Immature natural killer cell (primary cell): ENCODE data around the gene UCMA. TPM values are rescaled to one million over a fixed set of nuclear protein-coding genes. Genes with fewer than 3 reads are reported as not detected.
"Not testable (repeated sequence)": the region's sequence is repeated elsewhere in the genome, so short reads cannot be mapped to it uniquely, and the experiment has no call there.

Experiments used
- DNase-seq, 3 donors: peaks; one replicate each; pipeline ENCODE4 v3.0.0; 2022; ENCODE audit warnings: mixed read lengths in 1 of 3
- H3K27ac Mint-ChIP-seq, 6 donors: one replicate each; pipeline ENCODE4 v1.8.0; 2020; ENCODE audit warnings: mixed read lengths in 6 of 6, mild to moderate bottlenecking in 5 of 6, inconsistent platforms in 4 of 6, moderate library complexity in 3 of 6
- H3K27me3 Mint-ChIP-seq, 3 donors: one replicate each; pipeline ENCODE4 v1.8.0; 2020 to 2021; ENCODE audit warnings: low read depth in 3 of 3, mild to moderate bottlenecking in 3 of 3, mixed read lengths in 3 of 3, moderate library complexity in 3 of 3, inconsistent platforms in 1 of 3
- H3K36me3 Mint-ChIP-seq, 3 donors: one replicate each; pipeline ENCODE4 v1.8.0; 2020; ENCODE audit warnings: mixed read lengths in 3 of 3, inconsistent platforms in 2 of 3, mild to moderate bottlenecking in 2 of 3
- H3K4me1 Mint-ChIP-seq, 2 donors: one replicate each; pipeline ENCODE4 v1.8.0; 2020; ENCODE audit warnings: inconsistent platforms in 2 of 2, mild to moderate bottlenecking in 2 of 2, mixed read lengths in 2 of 2, moderate library complexity in 1 of 2
- H3K4me3 Mint-ChIP-seq, 5 donors: one replicate each; pipeline ENCODE4 v1.8.0; 2020; ENCODE audit warnings: mild to moderate bottlenecking in 5 of 5, mixed read lengths in 5 of 5, inconsistent platforms in 3 of 5, moderate library complexity in 3 of 5
- H3K9me3 Mint-ChIP-seq, 6 donors: one replicate each; pipeline ENCODE4 v1.8.0; 2020; ENCODE audit warnings: mild to moderate bottlenecking in 6 of 6, mixed read lengths in 6 of 6, inconsistent platforms in 4 of 6, moderate library complexity in 3 of 6
- polyA plus RNA-seq, 3 donors: library from polyadenylated mRNA; unstranded; fragments of 300-500 nt; fragmentation: Illumina TruSeq; gene quantifications; one replicate each; pipeline ENCODE4 v1.2.3, GENCODE V29; 2021

Gene UCMA
- polyA plus RNA-seq, 3 donors from 2014 or later, result not detected

DNA sequence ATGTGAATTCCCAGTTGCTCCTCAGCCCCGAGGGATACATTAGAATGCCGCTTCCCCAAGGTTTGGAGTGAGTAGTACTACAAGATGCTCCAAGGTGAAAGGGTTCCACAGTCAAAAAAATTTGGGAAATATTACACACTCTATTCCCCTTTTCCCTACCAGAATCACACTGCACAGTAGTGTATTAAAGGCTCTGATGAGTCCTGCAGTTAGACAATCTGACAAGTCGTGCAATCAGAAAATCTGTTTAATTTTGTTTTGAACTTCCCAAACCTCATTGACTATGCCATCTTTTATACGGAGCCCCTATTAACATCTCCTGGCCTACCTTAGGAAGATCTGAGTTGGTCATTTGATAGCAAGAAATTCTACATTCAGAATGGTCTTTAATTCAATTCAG lies 13.6 kb upstream of the UCMA start:
- DNase-seq, result no peak
- H3K27me3 Mint-ChIP-seq, result peaks cover 0 to 2% (median 1%) of the 10 kb centered on the region in 3 donors
- no peaks in the 10 kb centered on the region for H3K36me3 Mint-ChIP-seq
- no peak overlapping the region for H3K27ac Mint-ChIP-seq
- no peaks in the 10 kb centered on the region for H3K4me1 Mint-ChIP-seq
- H3K4me3 Mint-ChIP-seq, result no peak overlapping the region
- H3K9me3 Mint-ChIP-seq, result no peaks in the 10 kb centered on the region

DNA sequence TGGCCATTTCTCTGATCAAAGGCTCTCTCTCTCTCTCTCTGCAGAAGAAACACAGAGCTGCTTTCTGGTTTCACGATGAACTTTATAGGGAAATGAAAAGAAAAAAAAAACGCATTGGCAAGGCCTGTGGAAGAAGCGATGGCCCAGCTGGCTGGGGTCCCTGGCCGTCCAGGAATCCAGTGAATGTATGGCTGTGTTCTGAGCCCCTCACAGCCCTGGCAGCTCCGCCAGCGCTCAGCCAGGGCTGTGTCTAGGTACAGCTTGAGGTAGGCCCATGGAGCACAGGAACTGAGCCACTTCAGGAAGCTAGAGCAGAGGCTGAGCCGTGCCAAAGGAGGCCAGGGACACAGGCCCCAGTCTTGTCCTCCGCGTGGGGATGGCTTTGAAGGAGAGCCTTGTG lies 13.1 kb upstream of the UCMA start:
- Mint-ChIP-seq H3K9me3 (no peaks in the 10 kb centered on the region), H3K36me3 (no peaks in the 10 kb centered on the region), H3K27ac (no peak overlapping the region), H3K27me3 (peaks cover 0 to 2% (median 1%) of the 10 kb centered on the region in 3 donors), H3K4me1 (no peaks in the 10 kb centered on the region), H3K4me3 (no peak overlapping the region)
- DNase-seq, result no peak

DNA sequence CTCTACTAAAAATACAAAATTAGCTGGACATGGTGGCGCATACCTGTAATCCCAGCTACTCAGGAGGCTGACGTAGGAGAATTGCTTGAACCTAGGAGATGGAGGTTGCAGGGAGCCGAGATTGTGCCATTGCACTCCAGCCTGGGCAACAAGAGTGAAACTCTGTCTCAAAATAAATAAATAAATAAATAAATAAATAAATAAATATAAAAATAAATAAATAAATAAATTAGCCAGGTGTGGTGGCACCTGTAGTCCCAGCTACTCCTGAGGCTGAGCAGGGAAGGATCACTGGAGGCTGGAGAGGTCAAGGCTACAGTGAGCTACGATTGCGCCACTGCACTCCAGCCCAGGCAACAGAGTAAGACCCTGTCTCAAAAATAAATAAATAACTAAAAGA lies 8.1 kb upstream of the UCMA start:
- not testable (repeated sequence) for H3K9me3 Mint-ChIP-seq, H3K36me3 Mint-ChIP-seq, H3K4me1 Mint-ChIP-seq, DNase-seq, H3K4me3 Mint-ChIP-seq, H3K27ac Mint-ChIP-seq, H3K27me3 Mint-ChIP-seq

DNA sequence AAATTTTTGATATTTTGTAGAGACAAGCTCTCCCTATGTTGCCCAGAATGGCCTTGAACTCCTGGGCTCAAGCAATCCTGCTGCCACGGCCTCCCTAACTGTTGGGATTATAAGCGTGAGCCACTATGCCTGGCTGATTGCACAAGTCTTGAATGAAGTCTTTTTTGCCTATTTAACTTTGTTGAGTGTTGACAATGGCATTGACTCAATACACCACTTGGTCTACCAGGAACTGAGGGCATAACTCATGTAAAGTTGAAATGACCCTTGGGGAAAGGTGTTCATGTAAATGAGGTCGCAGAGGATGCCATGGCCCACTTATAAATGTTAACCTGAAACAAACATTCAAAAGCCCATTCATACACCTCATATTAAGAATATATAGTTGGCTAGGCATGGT lies 7.4 kb upstream of the UCMA start:
- no peaks in the 10 kb centered on the region for H3K36me3 Mint-ChIP-seq
- peaks cover 0 to 2% (median 2%) of the 10 kb centered on the region in 3 donors for H3K27me3 Mint-ChIP-seq
- H3K4me1 Mint-ChIP-seq, result no peaks in the 10 kb centered on the region
- no peak overlapping the region for H3K4me3 Mint-ChIP-seq
- H3K27ac Mint-ChIP-seq, result no peak overlapping the region
- peaks cover 0 to 2% (median 0%) of the 10 kb centered on the region in 6 donors for H3K9me3 Mint-ChIP-seq
- no peak for DNase-seq

DNA sequence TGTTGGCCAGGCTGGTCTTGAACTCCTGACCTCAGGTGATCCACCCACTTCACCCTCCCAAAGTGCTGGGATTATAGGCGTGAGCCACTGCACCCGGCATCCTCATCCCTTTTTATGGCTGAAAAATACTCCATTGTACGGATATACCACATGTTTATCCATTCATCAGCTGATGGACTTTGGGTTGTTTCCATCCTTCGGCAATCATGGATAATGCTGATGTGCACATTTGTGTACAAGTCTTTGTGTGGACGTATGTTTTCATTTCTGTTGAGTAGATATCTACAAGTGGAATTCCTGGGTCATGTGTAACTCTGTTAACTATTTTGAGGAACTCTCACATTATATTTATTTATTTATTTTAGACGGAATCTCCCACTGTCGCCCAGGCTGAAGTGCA lies 5.7 kb upstream of the UCMA start:
- DNase-seq, result no peak
- Mint-ChIP-seq H3K4me1 (no peaks in the 10 kb centered on the region), H3K36me3 (no peaks in the 10 kb centered on the region), H3K9me3 (peaks cover 0 to 2% (median 0%) of the 10 kb centered on the region in 6 donors), H3K4me3 (no peak overlapping the region), H3K27ac (no peak overlapping the region), H3K27me3 (peaks cover 0 to 3% (median 2%) of the 10 kb centered on the region in 3 donors)

DNA sequence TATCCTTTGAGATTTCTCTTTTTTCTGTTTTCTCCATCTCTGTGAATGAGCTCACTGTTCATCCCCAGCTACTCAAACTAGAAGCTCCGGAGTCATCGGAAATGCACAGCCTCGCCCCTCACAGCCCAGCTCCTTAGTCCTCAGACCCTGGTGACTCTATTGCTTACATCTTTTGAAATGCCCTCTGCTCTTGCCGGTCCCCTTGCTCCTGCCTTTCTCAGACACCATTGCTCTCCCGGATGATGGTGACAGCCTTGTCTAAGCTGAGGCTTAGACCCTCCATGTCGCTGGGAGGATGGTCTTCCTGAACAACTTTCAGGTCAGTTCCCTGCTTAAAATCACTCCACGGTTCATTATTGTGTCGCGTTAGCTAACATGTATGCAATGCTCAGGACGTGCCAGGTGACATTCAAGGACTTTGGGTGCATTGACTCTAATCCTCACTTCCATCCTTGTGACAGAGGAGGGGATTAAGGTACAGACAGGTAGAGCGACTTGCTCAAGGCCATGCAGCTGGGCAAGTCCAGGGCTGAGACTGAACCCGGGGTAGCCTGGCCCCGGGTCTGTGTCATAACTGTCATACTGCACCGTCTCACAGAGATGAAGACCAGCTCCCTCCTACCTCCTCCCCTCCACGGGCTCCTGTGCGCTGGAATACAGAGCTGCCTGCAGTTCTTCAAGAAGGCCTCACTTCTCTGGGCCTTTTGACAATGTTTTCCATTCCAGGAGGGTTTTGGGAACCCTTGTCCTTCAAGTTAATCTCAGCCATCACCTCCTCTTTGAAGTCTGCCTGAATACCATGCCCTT lies 4.3 kb upstream of the UCMA start:
- peaks cover 0 to 2% (median 0%) of the 10 kb centered on the region in 6 donors for H3K9me3 Mint-ChIP-seq
- H3K4me1 Mint-ChIP-seq, result no peaks in the 10 kb centered on the region
- H3K36me3 Mint-ChIP-seq, result no peaks in the 10 kb centered on the region
- no peak for DNase-seq
- H3K4me3 Mint-ChIP-seq, result no peak overlapping the region
- H3K27me3 Mint-ChIP-seq, result peaks cover 0 to 5% (median 3%) of the 10 kb centered on the region in 3 donors
- H3K27ac Mint-ChIP-seq, result no peak overlapping the region

DNA sequence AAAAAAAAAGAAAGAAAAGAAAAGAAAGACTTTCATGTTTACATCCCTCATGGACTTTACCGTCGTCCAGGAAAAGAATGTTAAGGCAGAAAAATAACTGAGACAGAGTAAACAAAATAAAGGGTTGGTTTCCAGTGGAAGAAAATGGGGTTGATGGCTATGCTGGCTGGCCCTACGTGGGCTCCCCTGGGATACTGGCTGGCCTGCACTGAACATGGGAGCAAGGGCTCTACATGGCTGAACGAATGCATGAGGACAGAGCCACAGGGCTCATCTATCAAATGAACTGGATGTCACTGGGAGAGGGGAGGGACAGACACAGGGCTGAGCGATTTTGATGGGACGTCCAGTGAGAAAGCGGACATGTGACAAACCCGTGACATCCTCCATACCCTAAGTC lies 2.5 kb upstream of the UCMA start:
- H3K27me3 Mint-ChIP-seq, result peaks cover 2 to 5% (median 3%) of the 10 kb centered on the region in 3 donors
- H3K27ac Mint-ChIP-seq, result no peak overlapping the region
- H3K4me1 Mint-ChIP-seq, result no peaks in the 10 kb centered on the region
- no peak overlapping the region for H3K4me3 Mint-ChIP-seq
- no peak for DNase-seq
- peaks cover 0 to 2% (median 0%) of the 10 kb centered on the region in 6 donors for H3K9me3 Mint-ChIP-seq
- no peaks in the 10 kb centered on the region for H3K36me3 Mint-ChIP-seq

DNA sequence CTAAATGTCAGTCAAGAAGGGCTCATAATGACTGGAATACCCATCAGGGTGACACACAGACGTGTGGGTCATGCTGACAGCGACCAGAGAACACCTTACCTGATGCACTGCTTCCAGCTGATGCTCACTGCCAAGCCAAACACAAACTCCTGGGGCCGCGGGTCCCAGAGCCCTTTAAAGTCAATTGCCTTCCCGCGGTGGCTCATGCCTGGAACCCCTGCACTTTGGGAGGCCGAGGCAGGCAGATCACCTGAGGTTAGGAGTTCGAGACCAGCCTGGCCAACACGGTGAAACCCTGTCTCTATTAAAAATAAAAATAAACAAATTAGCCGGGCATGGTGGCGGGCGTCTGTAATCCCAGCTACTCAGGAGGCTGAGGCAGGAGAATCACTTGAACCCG lies 562 bp upstream of the UCMA start:
- not testable (repeated sequence) for H3K4me3 Mint-ChIP-seq, H3K27ac Mint-ChIP-seq, DNase-seq, H3K9me3 Mint-ChIP-seq, H3K36me3 Mint-ChIP-seq, H3K27me3 Mint-ChIP-seq, H3K4me1 Mint-ChIP-seq

DNA sequence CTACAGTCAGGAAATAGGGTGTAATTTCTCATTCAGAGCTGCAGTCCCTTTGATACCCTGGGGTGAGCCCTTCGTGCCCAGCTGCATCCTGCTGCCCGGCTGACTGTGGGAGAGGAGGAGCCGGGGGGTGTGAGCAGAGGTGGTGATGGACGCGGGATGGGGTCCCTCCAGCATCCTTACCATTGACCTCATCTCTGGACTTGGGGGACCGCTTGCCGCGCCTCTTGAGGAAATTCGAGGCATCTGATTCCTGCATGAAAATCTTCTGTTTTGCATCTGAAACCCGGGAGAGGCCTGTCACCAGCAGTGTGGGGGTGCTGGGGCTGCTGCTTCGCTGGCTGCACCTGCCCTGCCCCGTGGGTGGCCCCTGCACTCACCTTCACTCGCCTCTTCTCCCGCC lies 816 bp downstream of the UCMA start:
- Mint-ChIP-seq H3K27me3 (peaks cover 2 to 7% (median 3%) of the 10 kb centered on the region in 3 donors), H3K27ac (no peak overlapping the region), H3K4me1 (no peaks in the 10 kb centered on the region), H3K36me3 (no peaks in the 10 kb centered on the region), H3K9me3 (peaks cover 0 to under 1% (median 0%) of the 10 kb centered on the region in 6 donors), H3K4me3 (no peak overlapping the region)
- no peak for DNase-seq

DNA sequence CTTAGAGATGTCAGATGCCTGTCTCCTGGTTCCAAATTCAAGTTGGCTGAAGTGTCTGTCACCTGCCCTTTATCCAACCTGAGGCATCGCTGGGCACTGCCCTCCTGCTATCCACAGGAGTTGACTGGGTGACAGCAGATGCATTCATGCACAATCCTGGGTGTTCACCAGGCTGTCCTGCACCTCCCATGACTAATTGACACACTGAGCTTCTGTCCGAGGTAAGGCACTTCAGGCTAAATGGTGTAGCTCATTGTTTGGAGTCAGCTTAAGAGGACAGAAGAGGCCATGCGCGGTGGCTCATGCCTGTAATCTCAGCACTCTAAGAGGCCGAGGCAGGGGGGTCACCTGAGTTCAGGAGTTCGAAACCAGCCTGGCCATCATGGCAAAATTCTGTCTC lies 2.4 kb downstream of the UCMA start:
- no peaks in the 10 kb centered on the region for H3K36me3 Mint-ChIP-seq
- H3K27ac Mint-ChIP-seq, result no peak overlapping the region
- no peaks in the 10 kb centered on the region for H3K9me3 Mint-ChIP-seq
- H3K4me3 Mint-ChIP-seq, result no peak overlapping the region
- no peak for DNase-seq
- peaks cover 2 to 8% (median 3%) of the 10 kb centered on the region in 3 donors for H3K27me3 Mint-ChIP-seq
- H3K4me1 Mint-ChIP-seq, result no peaks in the 10 kb centered on the region

DNA sequence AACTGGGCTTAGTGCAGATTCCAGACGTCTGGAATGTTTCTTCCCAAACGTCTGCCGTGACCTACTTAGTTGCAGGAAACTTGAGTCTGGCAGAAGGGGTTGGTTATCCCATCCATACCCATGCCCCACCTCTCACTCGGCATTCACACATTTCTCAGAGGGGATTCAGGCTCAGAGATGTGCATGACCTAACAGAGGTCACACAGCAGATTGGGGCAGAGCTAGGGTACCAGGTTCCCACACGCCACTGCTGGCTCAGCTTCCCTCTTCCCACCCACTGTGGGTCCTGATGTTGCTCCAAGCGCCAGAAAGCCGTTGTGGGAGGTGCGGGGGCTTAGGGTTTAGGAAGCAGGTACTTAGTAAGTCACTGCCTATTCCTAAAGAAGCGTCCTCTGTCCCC lies 3.0 kb downstream of the UCMA start:
- DNase-seq, result no peak
- H3K27ac Mint-ChIP-seq, result no peak overlapping the region
- H3K4me3 Mint-ChIP-seq, result no peak overlapping the region
- no peaks in the 10 kb centered on the region for H3K4me1 Mint-ChIP-seq
- no peaks in the 10 kb centered on the region for H3K36me3 Mint-ChIP-seq
- H3K27me3 Mint-ChIP-seq, result peaks cover 0 to 8% (median 2%) of the 10 kb centered on the region in 3 donors
- H3K9me3 Mint-ChIP-seq, result no peaks in the 10 kb centered on the region

DNA sequence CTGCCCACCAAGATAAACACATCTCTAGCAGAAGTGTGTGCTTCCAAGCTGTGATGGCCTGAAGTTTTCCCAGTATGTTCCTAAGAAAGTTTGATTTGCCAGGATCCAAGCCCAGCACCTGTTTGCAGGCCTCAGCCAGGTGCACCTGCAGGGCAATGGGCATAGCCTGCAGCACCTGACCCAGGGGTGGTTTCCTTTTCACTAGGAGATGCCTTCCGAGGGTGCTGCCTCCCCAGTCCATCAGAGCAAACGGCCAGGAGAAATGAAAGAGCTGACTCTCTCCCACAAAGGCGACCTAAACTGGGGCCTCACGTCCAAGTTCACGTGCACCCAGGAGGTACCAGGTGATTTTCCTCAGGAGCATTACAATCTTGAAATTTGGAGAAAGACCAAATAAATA lies 7.1 kb downstream of the UCMA start:
- H3K4me1 Mint-ChIP-seq, result no peaks in the 10 kb centered on the region
- no peak for DNase-seq
- H3K36me3 Mint-ChIP-seq, result no peaks in the 10 kb centered on the region
- no peak overlapping the region for H3K4me3 Mint-ChIP-seq
- peaks cover 0 to 3% (median 1%) of the 10 kb centered on the region in 3 donors for H3K27me3 Mint-ChIP-seq
- no peak overlapping the region for H3K27ac Mint-ChIP-seq
- no peaks in the 10 kb centered on the region for H3K9me3 Mint-ChIP-seq

DNA sequence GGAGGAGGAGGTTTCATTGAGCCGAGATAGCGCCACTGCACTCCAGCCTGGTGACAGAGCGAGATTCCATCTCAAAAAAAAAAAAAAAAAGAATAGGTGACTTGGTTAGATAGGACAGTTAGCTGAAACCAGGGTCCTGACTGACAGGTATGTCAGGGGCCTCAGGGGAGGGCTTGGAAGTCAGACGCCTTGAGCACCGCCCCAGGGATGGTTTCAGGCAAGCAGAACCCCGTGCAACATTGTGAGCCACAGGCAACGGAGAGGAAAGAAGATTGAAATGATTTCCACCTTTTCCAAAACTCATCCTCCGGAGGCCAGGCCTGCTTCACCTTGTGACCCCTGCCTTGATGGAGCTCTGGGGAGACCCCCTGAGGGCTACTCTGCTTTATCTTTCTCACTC lies 8.6 kb downstream of the UCMA start:
- no peak overlapping the region for H3K4me3 Mint-ChIP-seq
- no peaks in the 10 kb centered on the region for H3K9me3 Mint-ChIP-seq
- H3K27ac Mint-ChIP-seq, result no peak overlapping the region
- no peaks in the 10 kb centered on the region for H3K36me3 Mint-ChIP-seq
- DNase-seq, result no peak
- peaks cover 0 to 6% (median 1%) of the 10 kb centered on the region in 3 donors for H3K27me3 Mint-ChIP-seq
- H3K4me1 Mint-ChIP-seq, result no peaks in the 10 kb centered on the region

DNA sequence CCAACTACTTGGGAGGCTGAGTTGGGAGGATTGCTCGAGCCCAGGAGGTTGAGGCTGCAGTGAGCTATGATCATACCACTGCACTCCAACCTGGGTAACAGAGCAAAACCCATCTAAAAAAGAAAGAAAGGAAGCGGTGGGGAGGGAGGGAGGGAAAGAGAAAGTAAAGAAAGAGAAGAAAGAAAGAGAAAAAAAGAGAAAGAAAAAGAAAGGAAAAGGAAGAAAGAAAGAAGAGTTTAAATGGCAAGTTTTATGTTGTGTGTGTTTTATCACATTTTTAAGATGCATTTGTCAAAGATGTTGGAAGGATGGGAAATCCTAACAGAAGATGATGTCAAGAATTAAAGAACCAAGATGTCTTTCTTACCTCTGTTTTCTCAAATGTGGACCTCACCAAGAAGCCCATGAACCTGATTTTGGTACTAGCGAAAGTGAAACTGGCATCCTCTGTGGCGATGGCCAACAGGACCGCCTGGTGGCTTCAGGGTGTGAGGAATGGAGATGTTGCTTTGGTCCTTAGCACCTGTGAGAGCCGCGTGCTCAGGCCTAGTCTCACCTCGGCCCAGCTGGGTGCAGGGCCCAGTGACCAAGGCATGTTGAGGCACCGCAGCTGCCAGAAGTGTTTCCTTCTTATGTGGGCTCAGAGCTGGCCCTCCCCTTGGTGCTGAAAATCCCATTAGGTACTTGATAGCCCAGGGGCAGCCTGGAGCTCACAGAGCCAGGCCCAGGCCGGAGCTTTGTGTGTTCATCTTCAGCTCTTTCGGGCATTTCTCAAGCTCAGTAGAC lies 9.8 kb downstream of the UCMA start:
- DNase-seq, result no peak
- Mint-ChIP-seq H3K27me3 (peaks cover 0 to 6% (median 1%) of the 10 kb centered on the region in 3 donors), H3K36me3 (no peaks in the 10 kb centered on the region), H3K9me3 (no peaks in the 10 kb centered on the region), H3K27ac (no peak overlapping the region), H3K4me1 (no peaks in the 10 kb centered on the region), H3K4me3 (no peak overlapping the region)
